K562 (cell line): ENCODE measurements around the gene XPO6. TPM values are rescaled to one million over a fixed set of nuclear protein-coding genes. Genes with fewer than 3 reads are reported as not detected.

Source experiments
- ATAC-seq: fragments of 200-7000 bp; cut with Tn5 transposase; 3 replicates; pipeline ENCODE4 v1.9.1; 2020; ENCODE audit warnings: moderate library complexity
- BruUV-seq: library from RNA; stranded (reverse); fragments of 400-500 nt; replicated peaks from 2 replicates; lab custom pipeline; 2021; lab: Mats Ljungman, UMichigan
- CTCF ChIA-PET: fragments of 300-600 bp; formaldehyde crosslinking; extraction: SDS; loops from one replicate; lab custom pipeline; 2021; ENCODE audit warnings: low intra/inter-chr PET ratio; lab: Yijun Ruan, JAX
- POLR2A ChIA-PET: fragments of 300-600, 350-650 bp; sonication (Branson Sonifier 250); formaldehyde crosslinking; extraction: SDS; loops from one replicate; lab custom pipeline; 2021; ENCODE audit warnings: antibody characterized with exemption, inconsistent platforms; lab: Yijun Ruan, JAX
- DNase-seq, 4 experiments: peaks; one replicate each; pipeline versions ENCODE4 v3.0.0 to v3.0.0-alpha.2; 2011 to 2018; ENCODE audit warnings: low spot score in 3 of 4, mixed read lengths in 3 of 4; ENCODE audit errors: extremely low read depth in 1 of 4
- FAIRE-seq: peaks from 2 replicates; lab custom pipeline; 2011; peaks lifted over from hg19 to GRCh38; lab: Jason Lieb, UNC
- H2AFZ ChIP-seq: 2 replicates; pipeline ENCODE4 v1.6.0; 2011; ENCODE audit warnings: low read depth, low read length, control low read depth, inconsistent platforms
- H3K27ac ChIP-seq: fragments of 200-600 bp; 3 replicates; pipeline ENCODE4 v1.8.0; 2011; ENCODE audit warnings: low read depth, mild to moderate bottlenecking, control low read depth, inconsistent platforms, low read length, moderate library complexity, mixed read lengths; ENCODE audit errors: extremely low read depth
- H3K27me3 ChIP-seq, 2 experiments: fragments of 300-600 bp in 1 of 2; 2 replicates in 1 of 2; 3 replicates in 1 of 2; pipeline versions ENCODE4 v1.6.0 to v1.8.0; 2011; ENCODE audit warnings: inconsistent platforms in 2 of 2, low read length in 2 of 2, mild to moderate bottlenecking in 1 of 2, mixed read lengths in 1 of 2, moderate library complexity in 1 of 2; ENCODE audit not compliant: control insufficient read depth in 2 of 2, insufficient read depth in 2 of 2
- H3K36me3 ChIP-seq: fragments of 300-600 bp; 3 replicates; pipeline ENCODE4 v1.8.0; 2011; ENCODE audit warnings: mild to moderate bottlenecking, low read length, inconsistent platforms; ENCODE audit not compliant: control insufficient read depth, insufficient read depth
- H3K4me1 ChIP-seq, 2 experiments: fragments of 200-600 bp in 1 of 2; replicated peaks in 1 of 2; 2 replicates in 1 of 2; 3 replicates in 1 of 2; pipeline versions ENCODE4 v1.5.1 to v1.8.0; 2011; ENCODE audit warnings: inconsistent platforms in 2 of 2, low read length in 2 of 2, mild to moderate bottlenecking in 1 of 2, mixed read lengths in 1 of 2, moderate library complexity in 1 of 2; ENCODE audit not compliant: control insufficient read depth in 2 of 2, insufficient read depth in 2 of 2
- H3K4me2 ChIP-seq: 2 replicates; pipeline ENCODE4 v1.6.1; 2011; ENCODE audit warnings: low read length, control low read depth, inconsistent platforms, mixed read lengths; ENCODE audit not compliant: insufficient read depth
- H3K4me3 ChIP-seq: fragments of 200-600 bp; sonication (generic), shearing (Covaris generic); 2 replicates; pipeline ENCODE4 v1.5.1; 2016; ENCODE audit warnings: control low read depth, inconsistent platforms
- H3K79me2 ChIP-seq: fragments of 200-600 bp; 3 replicates; pipeline ENCODE4 v1.8.0; 2011; ENCODE audit warnings: low read length, inconsistent platforms; ENCODE audit not compliant: control insufficient read depth, insufficient read depth
- H3K9ac ChIP-seq, 2 experiments: 2 replicates each; pipeline versions ENCODE4 v1.6.0 to v1.6.1; 2011; ENCODE audit warnings: low read depth in 2 of 2, low read length in 2 of 2, control low read depth in 1 of 2, inconsistent platforms in 1 of 2, mild to moderate bottlenecking in 1 of 2, mixed read lengths in 1 of 2; ENCODE audit not compliant: insufficient read depth in 1 of 2
- H3K9me1 ChIP-seq: one replicate; pipeline ENCODE4 v1.6.0; 2011; ENCODE audit warnings: inconsistent platforms, mild to moderate bottlenecking, low read length, moderate library complexity; ENCODE audit not compliant: control insufficient read depth, insufficient read depth
- H3K9me3 ChIP-seq: replicated peaks from 2 replicates; pipeline ENCODE4 v1.5.1; 2011; ENCODE audit warnings: low read depth, low read length, inconsistent platforms; ENCODE audit not compliant: control insufficient read depth, insufficient read depth
- H4K20me1 ChIP-seq: replicated peaks from 2 replicates; pipeline ENCODE4 v1.6.1; 2011; ENCODE audit warnings: low read length, inconsistent platforms, mixed read lengths; ENCODE audit not compliant: control insufficient read depth, insufficient read depth
- ATF2 ChIP-seq: sonication (generic); formaldehyde crosslinking; IDR thresholded peaks from 2 replicates; pipeline ENCODE4 v1.8.1; 2022; ENCODE audit warnings: missing genetic modification reagents
- RERE ChIP-seq: sonication (generic); formaldehyde crosslinking; IDR thresholded peaks from 2 replicates; pipeline ENCODE4 v1.8.0; 2023; ENCODE audit warnings: missing genetic modification reagents, mild to moderate bottlenecking, borderline replicate concordance
- SMARCB1 ChIP-seq: IDR thresholded peaks from 2 replicates; pipeline ENCODE4 v1.6.1; 2011; ENCODE audit warnings: improper control_type of control experiment, low read depth; ENCODE audit not compliant: insufficient read length
- SNAPC5 ChIP-seq: fragments of 250-450 bp; sonication (Bioruptor Pico); IDR thresholded peaks from 2 replicates; pipeline ENCODE4 v1.8.0; 2021; ENCODE audit warnings: moderate library complexity, mild to moderate bottlenecking, inconsistent platforms
- WGBS: fragments of 100-300 bp; shearing (Covaris generic); methylation state at CpG from one replicate; pipeline ENCODE4 v1.1.6; 2016; ENCODE audit warnings: low coverage, mixed read lengths; ENCODE audit not compliant: insufficient coverage; ENCODE audit errors: missing lambda C conversion rate; 5-methylcytosine and 5-hydroxymethylcytosine counted together
- in situ Hi-C: fragments of 300-500 bp; cut with MboI; formaldehyde crosslinking; loops from 4 replicates; pipeline ENCODE4 v1.15.0; 2018; ENCODE audit warnings: inconsistent platforms, mixed read lengths
- intact Hi-C: fragments of 100-400 bp; cut with micrococcal nuclease; formaldehyde crosslinking; loops from 2 replicates; pipeline ENCODE4 v1.14.2; 2022
- polyA plus RNA-seq, 8 experiments: library from polyadenylated mRNA; depleted of rRNA in 4 of 8; stranded (reverse) in 5 of 8; unstranded in 3 of 8; fragments of >200 nt; fragmentation: Nextera tagmentation in 2 of 8; fragmentation: Illumina TruSeq in 1 of 8; extraction: Ambion mirVana in 2 of 8; extraction: Trizol in 1 of 8; gene quantifications; 2 replicates each; pipeline versions ENCODE4 v1.2.1 to v1.2.3, GENCODE V29; 2011 to 2014; ENCODE audit warnings: inconsistent platforms in 1 of 8, missing spikeins in 1 of 8
- total RNA-seq, 7 experiments: library from RNA; depleted of rRNA in 6 of 7; stranded (reverse); fragments of >200 nt in 6 of 7; fragmentation: Illumina TruSeq in 2 of 7; extraction: Trizol in 2 of 7; gene quantifications; 2 replicates each; pipeline versions ENCODE4 v1.2.1 to v1.2.3, GENCODE V29; 2011 to 2021; ENCODE audit warnings: low replicate concordance in 1 of 7

Gene XPO6
- total and polyA plus RNA-seq, 9 of the 15 experiments (the other 6 are each of a cell fraction or from before 2014, with no cell fraction given): 11.2 to 196 (median 119) TPM

- TF ChIP-seq RERE: no peak
Observed at GRCh38 chr16:28156056-28156680, 55.6 kb downstream of the XPO6 start (continued).

- 76% methylated on average over 3 of the region's 3 CpGs for WGBS
- POLR2A ChIA-PET: no interaction called here
- no peak for TF ChIP-seq ATF2 (CRISPR knock-in tag)
- TF ChIP-seq SMARCB1: no peak
- no peak for TF ChIP-seq SNAPC5 (CRISPR knock-in tag)
Observed at GRCh38 chr16:28155293-28155692, 56.5 kb downstream of the XPO6 start.

More at GRCh38 chr16:28155293-28155692, 56.5 kb downstream of the XPO6 start:
- Histone ChIP-seq H3K79me2 (peaks cover 27% of the 10 kb centered on the region; the same call in 2 of the 3 replicates), H3K4me3 (no peak overlapping the region), H4K20me1 (no peaks in the 10 kb centered on the region; the same call in 1 of the 2 replicates), H3K36me3 (peaks cover 83% of the 10 kb centered on the region), H2AFZ (no peak overlapping the region), H3K27me3 (no peaks in the 10 kb centered on the region), H3K4me1 (no peaks in the 10 kb centered on the region), H3K27ac (no peak overlapping the region), H3K4me2 (no peak overlapping the region), H3K9me3 (no peaks in the 10 kb centered on the region), H3K9me1 (no peaks in the 10 kb centered on the region), H3K9ac (no peak overlapping the region)
- in situ Hi-C loops (no loop called here), intact Hi-C loops (no loop called here)
- ATAC-seq (no peak), DNase-seq (no peak), FAIRE-seq (no peak)
- CTCF ChIA-PET: interaction anchor here (0.7 kb wide), 1 partner anchor 21 kb away, joined by 3 read pairs; no protein-coding TSS in a partner anchor
- no TSS peak for BruUV-seq
